AG04449 (cell line): ENCODE results near the gene ATP2B3.

Experiments used
- CTCF ChIA-PET: fragments of 350-600 bp; formaldehyde crosslinking; extraction: SDS; loops from one replicate; lab custom pipeline; 2021; ENCODE audit warnings: antibody characterized with exemption; lab: Yijun Ruan, JAX
- POLR2A ChIA-PET: fragments of 400-600, 350-600 bp; formaldehyde crosslinking; extraction: SDS; loops from one replicate; lab custom pipeline; 2020; ENCODE audit warnings: antibody characterized with exemption, inconsistent platforms; lab: Yijun Ruan, JAX
- DNase-seq: peaks from one replicate; pipeline ENCODE4 v3.0.0-alpha.2; 2010; ENCODE audit warnings: low read depth, low spot score
- H3K4me3 ChIP-seq: 2 replicates; pipeline ENCODE4 v1.5.1; 2011; ENCODE audit warnings: low read depth, mild to moderate bottlenecking, control low read depth, low read length
- TF ChIP-seq, protein P1 (sequence below): IDR thresholded peaks from one replicate; pipeline ENCODE4 v1.5.1; 2011; ENCODE audit warnings: mild to moderate bottlenecking, moderate library complexity, low read length, control low read depth, inconsistent platforms; ENCODE audit not compliant: insufficient read depth; ENCODE audit errors: missing control alignments

The ATP2B3 gene

GRCh38 chrX:153522259-153522658 lies 4.8 kb downstream of the ATP2B3 start:
- CTCF ChIA-PET, result interaction anchor here (0.9 to 1.6 kb wide), 3 partner anchors 15 to 33 kb away, joined by 3 to 6 read pairs (median 6); no protein-coding TSS in a partner anchor
- DNase-seq, result no peak
- POLR2A ChIA-PET, result no interaction called here
- TF ChIP-seq, protein P1, sequence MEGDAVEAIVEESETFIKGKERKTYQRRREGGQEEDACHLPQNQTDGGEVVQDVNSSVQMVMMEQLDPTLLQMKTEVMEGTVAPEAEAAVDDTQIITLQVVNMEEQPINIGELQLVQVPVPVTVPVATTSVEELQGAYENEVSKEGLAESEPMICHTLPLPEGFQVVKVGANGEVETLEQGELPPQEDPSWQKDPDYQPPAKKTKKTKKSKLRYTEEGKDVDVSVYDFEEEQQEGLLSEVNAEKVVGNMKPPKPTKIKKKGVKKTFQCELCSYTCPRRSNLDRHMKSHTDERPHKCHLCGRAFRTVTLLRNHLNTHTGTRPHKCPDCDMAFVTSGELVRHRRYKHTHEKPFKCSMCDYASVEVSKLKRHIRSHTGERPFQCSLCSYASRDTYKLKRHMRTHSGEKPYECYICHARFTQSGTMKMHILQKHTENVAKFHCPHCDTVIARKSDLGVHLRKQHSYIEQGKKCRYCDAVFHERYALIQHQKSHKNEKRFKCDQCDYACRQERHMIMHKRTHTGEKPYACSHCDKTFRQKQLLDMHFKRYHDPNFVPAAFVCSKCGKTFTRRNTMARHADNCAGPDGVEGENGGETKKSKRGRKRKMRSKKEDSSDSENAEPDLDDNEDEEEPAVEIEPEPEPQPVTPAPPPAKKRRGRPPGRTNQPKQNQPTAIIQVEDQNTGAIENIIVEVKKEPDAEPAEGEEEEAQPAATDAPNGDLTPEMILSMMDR, result no peak
- no peak overlapping the region for H3K4me3 ChIP-seq

- POLR2A ChIA-PET, result no interaction called here
- H3K4me3 ChIP-seq, result no peak overlapping the region
- DNase-seq, result no peak
- CTCF ChIA-PET, result interaction anchor here (1.8 kb wide), 1 partner anchor 16 kb away, joined by 9 read pairs; no protein-coding TSS in a partner anchor
- TF ChIP-seq, protein P1, result no peak
These were observed 5.8 kb downstream of the ATP2B3 start for GRCh38 chrX:153523269-153523668.

GRCh38 chrX:153524234-153524633 lies 6.8 kb downstream of the ATP2B3 start:
- ChIA-PET POLR2A (no interaction called here), CTCF (interaction anchor here (1.8 kb wide), 1 partner anchor 15 kb away, joined by 9 read pairs; no protein-coding TSS in a partner anchor)
- DNase-seq, result no peak
- TF ChIP-seq, protein P1, result no peak
- no peak overlapping the region for H3K4me3 ChIP-seq

DNA sequence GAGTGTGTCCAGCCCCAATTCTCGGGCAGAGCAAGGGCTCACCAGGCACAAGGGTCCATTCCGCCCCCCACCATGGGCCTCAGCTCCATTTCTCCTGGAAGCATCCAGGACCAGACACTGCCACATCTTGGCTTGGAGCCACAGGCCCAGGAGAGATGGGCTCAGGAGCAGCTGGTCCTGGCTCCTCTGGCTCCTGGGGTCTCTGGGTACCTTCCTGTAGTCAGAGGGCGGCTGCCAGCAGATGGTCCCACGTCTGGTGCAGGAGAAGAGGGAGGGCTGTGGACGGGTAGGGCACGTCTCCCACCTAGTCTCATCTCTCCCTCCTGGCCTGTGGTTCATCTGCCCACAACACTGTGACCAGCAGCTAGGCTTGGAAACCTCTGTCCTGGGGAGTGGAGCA lies 8.0 kb downstream of the ATP2B3 start:
- TF ChIP-seq, protein P1, result no peak
- CTCF ChIA-PET, result no interaction called here
- no peak for DNase-seq
- POLR2A ChIA-PET, result no interaction called here
- H3K4me3 ChIP-seq, result no peak overlapping the region

DNA sequence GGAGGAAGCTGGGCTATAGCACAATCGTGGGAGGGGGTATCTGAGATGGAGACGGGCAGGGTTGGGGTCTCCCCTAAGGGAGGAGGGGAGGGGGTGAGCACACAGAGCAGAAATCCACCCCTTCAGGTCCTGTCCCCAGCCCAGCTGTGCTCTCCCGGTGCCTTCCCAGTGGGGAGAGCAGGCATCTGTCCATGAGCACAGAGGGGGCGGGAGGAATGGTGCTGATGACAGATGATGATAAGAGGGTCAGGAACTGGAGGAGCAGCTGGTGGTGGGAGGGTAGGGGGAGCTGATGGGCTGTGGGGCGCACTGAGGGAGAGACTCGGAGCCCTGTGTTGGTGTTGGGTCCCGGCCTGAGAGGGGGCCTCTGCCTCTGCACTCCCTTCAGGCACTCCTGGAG lies 8.6 kb downstream of the ATP2B3 start:
- TF ChIP-seq, protein P1, result no peak
- ChIA-PET CTCF (no interaction called here), POLR2A (no interaction called here)

GRCh38 chrX:153526801-153527200 lies 9.4 kb downstream of the ATP2B3 start:
- TF ChIP-seq, protein P1, result no peak
- CTCF ChIA-PET, result interaction anchor here (1.4 to 2.7 kb wide), 2 partner anchors 11 to 12 kb away, joined by 6 to 13 read pairs; no protein-coding TSS in a partner anchor
- no peak overlapping the region for H3K4me3 ChIP-seq

More for the DNA sequence above, 8.6 kb downstream of the ATP2B3 start:
- H3K4me3 ChIP-seq, result no peak overlapping the region
- no peak for DNase-seq

More at GRCh38 chrX:153526801-153527200, 9.4 kb downstream of the ATP2B3 start:
- POLR2A ChIA-PET, result no interaction called here
- DNase-seq, result no peak
